ENCODE results near the gene RTN4RL1.
A peak's percentile ranks its signal among the peaks of the same experiment; 100 is the strongest.

Gene RTN4RL1

GRCh38 chr17:1948517-1948825, 76.7 kb downstream of the RTN4RL1 start:
- DNase-seq (ENCODE audit: low spot score): no peak

GRCh38 chr17:1947743-1948516, 77.2 kb downstream of the RTN4RL1 start:
- DNase-seq (ENCODE audit: low spot score): no peak

GRCh38 chr17:1947229-1947742, 77.8 kb downstream of the RTN4RL1 start:
- peak; percentile 67 for DNase-seq (ENCODE audit: low spot score)

- no peak for DNase-seq (ENCODE audit: low spot score)
These were observed 78.9 kb downstream of the RTN4RL1 start for GRCh38 chr17:1946021-1946932.

DNA sequence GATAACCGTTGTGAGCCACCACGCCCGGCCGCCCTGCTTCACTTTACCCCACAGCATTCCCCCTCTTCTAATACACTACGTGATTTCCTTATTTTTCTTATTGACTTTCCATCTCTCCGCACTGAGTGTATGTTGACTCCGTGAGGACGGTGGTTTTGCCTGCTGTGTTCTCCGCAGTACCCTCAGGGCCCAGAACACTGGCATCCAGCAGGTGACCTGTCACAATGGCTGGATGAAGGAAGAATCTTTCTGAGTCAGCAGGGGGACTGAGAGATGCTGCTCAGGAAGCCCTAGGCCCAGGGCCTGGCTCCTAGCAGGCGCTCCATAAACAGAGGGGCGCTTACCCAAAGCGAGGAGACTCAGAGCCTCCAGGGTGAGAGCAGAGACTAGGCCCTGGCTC, 79.5 kb downstream of the RTN4RL1 start:
- no peak for DNase-seq (ENCODE audit: low spot score)

- no peak for DNase-seq (ENCODE audit: low spot score)
These were observed 81.7 kb downstream of the RTN4RL1 start for GRCh38 chr17:1943436-1943831.

- DNase-seq (ENCODE audit: low spot score): no peak
These were observed 82.3 kb downstream of the RTN4RL1 start for GRCh38 chr17:1942666-1943435.

DNA sequence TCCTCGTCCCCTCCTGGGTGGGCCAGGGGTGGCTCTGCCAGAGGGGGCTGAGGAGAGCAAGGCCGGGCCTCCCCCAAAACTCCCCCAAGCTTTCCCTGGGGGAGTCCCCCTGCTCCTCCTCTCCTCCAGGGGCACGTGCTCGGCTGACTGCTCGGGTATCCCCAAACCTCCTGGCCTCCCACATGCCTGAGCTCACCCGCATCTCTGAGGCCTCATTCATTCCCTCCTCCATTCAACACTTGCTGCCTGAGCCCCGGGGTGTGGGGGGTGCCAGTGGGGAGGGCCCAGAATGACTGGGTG, 83.1 kb downstream of the RTN4RL1 start:
- no peak for DNase-seq (ENCODE audit: low spot score)

DNA sequence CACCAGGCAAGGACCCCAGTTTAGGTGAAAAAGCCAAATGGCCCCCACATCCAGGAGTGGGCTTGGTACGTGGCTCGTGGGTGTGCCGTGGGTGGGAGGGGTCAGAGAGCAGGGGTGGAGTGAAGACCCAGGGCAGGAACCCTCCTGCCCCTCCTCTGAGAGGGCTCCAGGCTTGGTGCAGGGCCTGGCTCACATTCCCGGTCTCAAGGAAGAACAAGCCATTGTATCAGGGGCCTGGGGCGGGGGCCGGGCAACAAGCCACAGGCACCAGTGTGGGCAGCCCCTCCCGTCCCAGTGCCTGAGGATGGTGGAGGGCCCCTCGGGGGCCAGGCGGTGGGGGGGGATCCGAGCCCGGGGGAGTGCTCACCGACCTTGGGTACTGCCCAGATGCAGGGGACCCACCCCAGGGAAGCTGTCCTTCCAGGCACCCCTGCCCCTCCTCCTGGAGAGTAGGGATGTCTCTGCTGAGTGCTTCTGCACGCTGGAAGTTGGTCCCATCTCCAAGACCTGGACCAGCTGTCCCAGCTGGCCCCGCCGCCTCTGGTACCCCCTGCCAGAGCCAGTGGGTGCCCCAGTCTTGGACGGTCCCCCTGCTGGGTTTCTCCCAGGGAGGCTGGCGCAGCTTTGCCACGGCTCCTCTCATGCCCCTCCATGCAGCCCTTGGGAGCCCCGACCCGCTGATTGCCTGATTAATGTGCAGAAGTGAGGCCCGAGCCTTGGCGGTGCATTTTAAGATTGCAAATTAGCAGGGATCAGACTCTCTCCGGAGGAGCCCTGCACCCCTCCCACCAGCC, 83.7 kb downstream of the RTN4RL1 start:
- no peak for DNase-seq (ENCODE audit: low spot score)

GRCh38 chr17:1940810-1941185, 84.3 kb downstream of the RTN4RL1 start:
- no peak for DNase-seq (ENCODE audit: low spot score)

DNA sequence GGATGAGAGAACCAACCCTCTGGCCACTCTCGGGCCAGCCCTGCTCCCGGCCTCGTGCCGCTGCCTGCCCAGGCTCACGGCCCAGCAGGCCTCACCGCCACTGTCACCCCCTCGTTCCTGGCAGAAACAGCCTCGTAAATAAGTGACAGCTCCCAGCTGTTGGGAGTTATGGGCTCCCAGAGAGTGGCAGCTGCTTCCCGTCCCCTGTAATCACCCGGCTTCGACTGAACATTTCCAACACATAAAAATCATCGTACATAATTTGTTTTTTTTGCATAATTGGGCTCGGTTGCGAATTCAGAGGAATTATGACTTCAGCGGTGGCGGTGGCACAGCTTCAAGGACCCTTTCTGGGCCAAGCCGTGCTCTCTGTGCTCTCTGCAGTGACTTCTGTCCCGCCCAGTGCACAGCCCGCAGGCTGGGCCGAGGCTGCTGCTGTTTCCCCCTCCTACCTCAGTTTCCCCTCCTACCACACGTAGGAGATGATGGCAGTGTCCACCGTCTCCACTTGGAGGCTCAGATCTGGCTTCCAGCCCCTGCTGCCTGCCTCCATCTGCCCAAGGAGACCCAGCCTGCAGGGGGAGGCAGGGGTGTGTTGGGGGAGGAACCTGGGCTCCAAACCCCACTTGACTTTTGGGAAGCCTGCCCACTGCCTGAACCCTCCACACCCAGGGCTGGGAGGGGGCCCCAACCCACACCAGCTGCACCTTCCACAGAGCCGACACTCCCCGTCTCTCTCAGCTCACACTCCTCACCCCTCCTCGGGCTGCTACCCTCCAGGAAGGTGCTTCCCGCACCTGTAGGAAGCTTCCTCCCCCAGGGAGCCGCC, 84.9 kb downstream of the RTN4RL1 start:
- peak; percentile 51 for DNase-seq (ENCODE audit: low spot score)

- no peak for DNase-seq (ENCODE audit: low spot score)
These were observed 87.7 kb downstream of the RTN4RL1 start for GRCh38 chr17:1937461-1937860.

- no peak for DNase-seq (ENCODE audit: low spot score)
These were observed 88.4 kb downstream of the RTN4RL1 start for GRCh38 chr17:1936766-1937165.

GRCh38 chr17:1934901-1935300, 90.2 kb downstream of the RTN4RL1 start:
- no peak for DNase-seq (ENCODE audit: low spot score)

DNA sequence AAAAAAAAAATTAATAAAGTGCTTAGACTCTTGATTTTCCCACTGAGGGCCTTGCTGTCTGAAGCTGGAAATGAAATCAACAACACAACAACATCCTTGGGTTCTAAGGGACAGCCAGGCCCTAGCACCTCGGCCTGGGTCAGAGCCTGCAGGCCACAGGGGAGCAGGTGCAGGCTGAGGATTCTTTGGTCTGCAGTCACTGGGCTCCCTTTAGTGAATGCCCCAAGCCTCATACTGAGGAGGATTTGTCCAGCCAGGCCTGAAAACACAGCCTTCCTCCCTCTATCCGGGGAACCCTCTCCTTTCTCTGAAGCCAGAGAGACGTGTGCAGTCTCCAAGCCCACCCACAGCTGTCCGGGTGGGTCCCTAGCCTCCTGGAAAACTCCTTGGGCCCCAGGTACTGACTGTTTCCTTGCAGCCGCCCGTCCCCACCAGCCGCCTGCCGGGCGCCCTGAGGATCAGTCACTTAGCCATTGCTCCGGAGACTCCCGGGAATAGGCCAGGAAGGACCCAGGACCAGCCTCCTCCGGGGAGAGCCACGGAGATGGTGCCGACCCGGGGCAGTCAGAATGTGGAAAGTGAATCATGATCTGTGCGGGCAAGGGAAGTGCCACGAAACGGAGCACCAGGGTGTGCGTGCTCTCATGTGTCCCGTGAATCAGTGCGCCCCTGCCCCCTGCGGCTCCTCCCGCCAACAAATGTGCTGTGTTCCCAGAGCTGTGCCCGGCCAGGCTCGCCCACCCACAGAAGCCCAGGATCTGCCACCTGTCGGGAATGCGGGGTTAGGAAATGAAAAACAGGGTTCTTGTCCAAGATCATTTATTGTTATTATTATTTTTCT, 91.0 kb downstream of the RTN4RL1 start:
- no peak for DNase-seq (ENCODE audit: low spot score)

- DNase-seq (ENCODE audit: low spot score): no peak
These were observed 93.1 kb downstream of the RTN4RL1 start for GRCh38 chr17:1931844-1932579.

DNA sequence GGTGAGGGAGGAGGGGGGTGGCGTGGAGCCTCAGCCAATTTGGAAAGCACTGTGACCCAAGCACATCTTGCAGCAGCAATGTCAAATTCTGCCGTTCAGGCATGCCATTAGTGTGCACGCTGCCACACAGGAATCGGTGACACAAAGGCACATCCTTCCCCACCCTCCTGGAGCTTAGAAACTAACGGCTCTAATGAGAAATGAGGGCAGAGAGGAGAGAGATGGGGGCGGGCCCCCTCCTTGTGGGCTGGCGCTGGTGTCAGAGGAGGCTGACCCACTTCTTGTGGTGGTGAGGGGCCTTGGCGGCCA, 94.8 kb downstream of the RTN4RL1 start:
- no peak for DNase-seq (ENCODE audit: low spot score)

- no peak for DNase-seq (ENCODE audit: low spot score)
These were observed 96.2 kb downstream of the RTN4RL1 start for GRCh38 chr17:1928976-1929375.

- DNase-seq (ENCODE audit: low spot score): no peak
These were observed 104.2 kb downstream of the RTN4RL1 start for GRCh38 chr17:1920948-1921351.
